ENCODE results near the gene BZW1. TPM values are rescaled to one million over a fixed set of nuclear protein-coding genes. Genes with fewer than 3 reads are reported as not detected.

The BZW1 gene
- total RNA-seq, 1 experiment from 2014 or later, result 454 TPM

GRCh38 chr2:200851398-200852248 lies 39.9 kb downstream of the BZW1 start:
- Histone ChIP-seq H4K20me1 (ENCODE audit: insufficient read depth) (0 out of 2 replicates have a peak, but pooled peaks cover 4% of the 10 kb centered on the region), H3K9me2 (ENCODE audit: insufficient read depth) (no peaks in the 10 kb centered on the region), H3K27ac (ENCODE audit: low read depth, low read length) (no peak overlapping the region), H3K36me3 (ENCODE audit: control insufficient read depth in 1 of 2, insufficient read depth in 2 of 2, low read length in 2 of 2) (peaks cover 44 to 45% of the 10 kb centered on the region in 2 experiments), H3K4me2 (ENCODE audit: low read length) (no peak overlapping the region), H3K27me3 (ENCODE audit: insufficient read depth, low read length) (no peaks in the 10 kb centered on the region), H3K4me1 (ENCODE audit: control insufficient read depth in 1 of 2, insufficient read depth in 2 of 2, low read length in 2 of 2) (no peaks in the 10 kb centered on the region), H3K79me2 (ENCODE audit: insufficient read depth, low read length) (peaks cover 6% of the 10 kb centered on the region), H2AFZ (ENCODE audit: low read depth, low read length, poor library complexity, severe bottlenecking) (no peak overlapping the region), H3K9ac (ENCODE audit: low read length) (no peak overlapping the region), H3K4me3 (replicated peaks in 1 of 2; ENCODE audit: low read depth in 1 of 2, low read length in 2 of 2) (no peak overlapping the region), H3K9me3 (ENCODE audit: control insufficient read depth in 1 of 2, insufficient read depth in 1 of 2, low read depth in 1 of 2, low read length in 2 of 2) (no peaks in the 10 kb centered on the region)
- intact Hi-C loops (cut with micrococcal nuclease), result no loop called here
- POLR2A ChIA-PET, result no interaction called here
- TF ChIP-seq ELF1 (IDR thresholded peaks at IDR 0.05; ENCODE audit: borderline replicate concordance, low read depth) (no peak), REST (IDR thresholded peaks at IDR 0.05; ENCODE audit: low read depth) (no peak), SIN3A (IDR thresholded peaks at IDR 0.05; ENCODE audit: low read depth) (no peak), CTCF (IDR thresholded peaks at IDR 0.05 in 2 of 3, conservative IDR thresholded peaks at IDR 0.05 in 1 of 3; ENCODE audit: borderline replicate concordance in 1 of 3, insufficient read depth in 1 of 3, low read depth in 2 of 3, low read length in 2 of 3) (no peak), ATF3 (IDR thresholded peaks at IDR 0.05) (no peak), FOSL1 (IDR thresholded peaks at IDR 0.05; ENCODE audit: low read depth) (no peak), EZH2phosphoT487 (IDR thresholded peaks at IDR 0.05; ENCODE audit: borderline replicate concordance) (no peak), SRF (IDR thresholded peaks at IDR 0.05; ENCODE audit: low read depth) (no peak), EZH2 (IDR thresholded peaks at IDR 0.05) (no peak), ZNF274 (IDR thresholded peaks at IDR 0.05; ENCODE audit: low read depth, low read length) (no peak), TCF7L2 (IDR thresholded peaks at IDR 0.05; ENCODE audit: borderline replicate concordance, extremely low read depth, insufficient read depth, insufficient read length) (no peak), CBX3 (IDR thresholded peaks at IDR 0.05; ENCODE audit: low read depth) (no peak), ZFX (IDR thresholded peaks at IDR 0.05) (no peak), POLR2AphosphoS5 (IDR thresholded peaks at IDR 0.05; ENCODE audit: low read depth, low read length) (no peak; the same call in 1 of the 2 replicates), RAD21 (IDR thresholded peaks at IDR 0.05; ENCODE audit: low read depth) (no peak), JUND (IDR thresholded peaks at IDR 0.05) (no peak), POLR2A (IDR thresholded peaks at IDR 0.05; ENCODE audit: borderline replicate concordance, extremely low read depth, insufficient read depth, insufficient read length) (no peak), EGR1 (IDR thresholded peaks at IDR 0.05; ENCODE audit: low read depth) (no peak)
- BruUV-seq (replicated peaks), result no TSS peak
- ATAC-seq, result no peak
- DNase-seq (ENCODE audit: low read depth, low spot score), result no peak
- RAD21 ChIA-PET (ENCODE audit: low non-redundant PET in 1 of 2, low total read pairs in 2 of 2, uncharacterized antibody in 2 of 2, unreplicated experiment in 2 of 2), result no interaction called here
- CTCF ChIA-PET, result interaction anchor here (0.6 kb wide), 1 partner anchor 331 kb away, joined by 4 read pairs; no protein-coding TSS in a partner anchor
